ENCODE data around the gene NCKAP5.

DNA sequence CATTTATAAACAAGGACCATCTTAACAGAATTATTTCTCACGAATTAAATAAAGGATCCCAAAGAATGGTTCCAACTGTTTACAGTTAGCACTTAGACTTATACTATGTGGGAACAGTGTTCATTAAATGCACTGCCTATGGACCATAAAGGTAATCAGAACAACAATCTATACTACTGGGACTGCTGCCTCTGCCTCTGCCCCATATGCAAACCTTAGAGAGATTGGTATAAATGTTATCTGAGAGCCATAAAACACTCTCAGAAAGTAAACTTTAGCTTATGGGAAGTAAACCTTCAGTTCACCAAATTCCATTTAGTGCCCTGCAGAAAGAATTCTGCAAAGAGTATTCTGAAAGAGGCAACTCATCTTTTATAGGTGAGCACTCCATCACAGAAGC lies 448.0 kb downstream of the NCKAP5 start:
- TF ChIP-seq CTCF (IDR thresholded peaks at IDR 0.05; ENCODE audit: low read length) (no peak), EZH2 (IDR thresholded peaks at IDR 0.05; ENCODE audit: borderline replicate concordance, low read length) (no peak)
